ENCODE measurements around the gene SLC20A1.

The SLC20A1 gene

DNA sequence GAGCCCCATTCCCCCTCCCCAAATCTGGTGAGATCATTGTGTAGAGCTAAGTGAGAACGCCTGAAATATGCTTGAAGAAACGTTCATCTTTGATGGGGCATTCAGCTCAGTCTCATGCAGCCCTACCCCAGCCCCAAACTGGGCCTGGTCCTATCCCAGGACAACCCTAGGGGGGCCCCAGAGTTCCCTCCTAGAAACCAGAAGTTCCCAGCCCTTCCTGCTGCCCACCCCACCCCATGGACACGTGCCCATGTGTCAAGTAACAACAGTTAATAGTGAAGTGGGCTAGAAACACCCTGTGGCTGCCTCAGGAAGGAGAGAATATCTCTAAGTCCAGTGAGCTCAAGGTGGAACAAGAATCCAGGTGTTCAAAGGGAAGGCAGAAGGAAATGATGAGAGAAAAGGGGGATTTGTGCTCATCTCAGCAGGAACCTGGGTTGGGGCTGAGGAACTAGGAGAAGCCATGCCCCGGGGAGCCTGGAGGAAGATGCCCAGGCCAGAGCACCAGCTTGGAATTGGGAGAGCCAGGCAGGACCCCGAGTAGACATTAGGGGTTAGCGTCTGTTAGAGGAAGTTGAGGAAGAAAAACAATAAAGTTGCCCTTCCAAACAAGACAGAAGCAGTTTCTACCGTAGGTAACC, 20.1 kb upstream of the SLC20A1 start:
- Histone ChIP-seq H3K36me3 (ENCODE audit: control insufficient read depth, insufficient read depth, low read length) (no peaks in the 10 kb centered on the region), H3K4me3 (ENCODE audit: insufficient read depth, low read depth, low read length) (no peak overlapping the region), H3K27ac (ENCODE audit: insufficient read depth, low read depth, low read length, poor library complexity, severe bottlenecking) (no peak overlapping the region), H3K9me3 (ENCODE audit: control insufficient read depth, low read length) (no peaks in the 10 kb centered on the region), H3K27me3 (ENCODE audit: control insufficient read depth, insufficient read depth, low read length, poor library complexity, severe bottlenecking) (no peaks in the 10 kb centered on the region), H3K4me1 (ENCODE audit: control insufficient read depth, insufficient read depth, low read length) (peaks cover 11% of the 10 kb centered on the region)
- WGBS, 2 experiments: 89 to 94% methylated on average over 7 of the region's 7 CpGs

DNA sequence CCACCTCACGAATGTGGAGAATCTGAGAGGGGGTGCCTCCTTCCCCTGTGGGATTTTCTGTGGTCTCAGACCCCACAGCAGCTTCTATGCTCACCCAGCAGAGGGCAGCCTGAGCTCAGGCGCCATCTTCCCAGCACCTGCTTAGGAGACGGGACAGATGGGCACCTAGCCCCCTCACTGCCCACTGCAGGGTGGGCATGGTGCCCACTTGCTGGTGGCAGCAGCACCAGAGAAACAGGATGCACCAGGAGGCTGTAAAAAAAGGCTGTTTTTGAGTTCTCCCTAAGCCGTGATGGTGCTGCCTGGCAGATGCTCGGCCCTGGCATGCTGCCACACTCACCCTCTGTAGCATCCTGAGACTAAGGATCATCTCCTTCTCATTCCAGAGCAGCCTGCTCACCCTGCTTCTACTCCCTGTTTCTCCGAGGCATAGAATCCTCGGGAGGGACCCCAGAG, 19.1 kb upstream of the SLC20A1 start:
- Histone ChIP-seq H3K4me3 (ENCODE audit: insufficient read depth, low read depth, low read length) (no peak overlapping the region), H3K36me3 (ENCODE audit: control insufficient read depth, insufficient read depth, low read length) (no peaks in the 10 kb centered on the region), H3K9me3 (ENCODE audit: control insufficient read depth, low read length) (no peaks in the 10 kb centered on the region), H3K27ac (ENCODE audit: insufficient read depth, low read depth, low read length, poor library complexity, severe bottlenecking) (no peak overlapping the region), H3K27me3 (ENCODE audit: control insufficient read depth, insufficient read depth, low read length, poor library complexity, severe bottlenecking) (no peaks in the 10 kb centered on the region), H3K4me1 (ENCODE audit: control insufficient read depth, insufficient read depth, low read length) (peaks cover 21% of the 10 kb centered on the region)
- WGBS, 2 experiments: 58 to 62% methylated on average over 7 of the region's 7 CpGs

DNA sequence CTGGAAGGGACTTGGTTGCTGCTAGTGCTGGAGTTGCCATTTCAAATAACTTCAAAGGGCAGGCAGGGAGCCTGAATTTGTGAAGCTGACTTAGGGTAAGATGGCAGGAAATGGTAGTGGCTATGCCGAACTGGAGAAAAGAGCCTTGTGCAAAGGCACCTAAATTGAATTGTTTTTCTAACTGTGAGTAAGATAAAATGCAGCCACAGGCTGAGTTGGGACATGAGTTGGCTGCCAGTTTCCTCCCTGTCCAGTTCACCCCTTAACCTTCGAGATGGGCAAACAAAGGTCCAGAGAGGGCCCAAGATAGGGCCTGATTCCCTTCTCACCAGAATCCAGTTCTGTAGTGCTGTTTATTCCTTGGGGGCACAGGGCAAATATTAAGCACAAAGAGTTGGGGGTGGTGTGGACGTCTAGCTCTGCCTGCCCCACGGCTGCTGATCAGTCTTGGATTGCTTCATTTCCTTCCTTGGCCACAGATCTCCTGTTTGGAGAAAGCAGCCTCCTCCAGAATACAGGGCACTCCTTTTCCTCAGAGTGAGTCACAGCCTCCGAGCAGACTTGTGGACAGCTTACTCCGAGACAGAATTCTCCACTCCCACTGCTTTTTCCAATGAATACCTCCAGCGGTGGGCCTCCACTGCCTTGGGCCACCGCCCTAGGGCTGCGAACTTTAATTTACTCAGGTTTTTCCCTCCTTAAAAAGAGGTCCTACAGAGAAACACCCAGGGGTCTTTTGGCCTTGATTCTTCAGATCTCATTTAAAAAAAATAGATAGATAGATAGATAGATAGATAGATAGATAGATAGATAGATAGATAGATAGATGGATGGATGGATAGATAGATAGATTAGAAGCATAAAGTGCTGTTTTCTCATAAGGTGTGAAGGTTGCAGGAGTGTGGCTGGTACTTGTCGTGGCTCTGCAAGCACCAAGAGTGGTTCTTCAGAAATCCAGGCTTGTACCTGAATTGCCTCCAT, 18.4 kb upstream of the SLC20A1 start:
- Histone ChIP-seq H3K27ac (ENCODE audit: insufficient read depth, low read depth, low read length, poor library complexity, severe bottlenecking) (no peak overlapping the region), H3K4me1 (ENCODE audit: control insufficient read depth, insufficient read depth, low read length) (peaks cover 26% of the 10 kb centered on the region), H3K36me3 (ENCODE audit: control insufficient read depth, insufficient read depth, low read length) (no peaks in the 10 kb centered on the region), H3K27me3 (ENCODE audit: control insufficient read depth, insufficient read depth, low read length, poor library complexity, severe bottlenecking) (no peaks in the 10 kb centered on the region), H3K4me3 (ENCODE audit: insufficient read depth, low read depth, low read length) (no peak overlapping the region), H3K9me3 (ENCODE audit: control insufficient read depth, low read length) (no peaks in the 10 kb centered on the region)
- 83 to 90% methylated on average over 10 of the region's 10 CpGs for WGBS, 2 experiments

DNA sequence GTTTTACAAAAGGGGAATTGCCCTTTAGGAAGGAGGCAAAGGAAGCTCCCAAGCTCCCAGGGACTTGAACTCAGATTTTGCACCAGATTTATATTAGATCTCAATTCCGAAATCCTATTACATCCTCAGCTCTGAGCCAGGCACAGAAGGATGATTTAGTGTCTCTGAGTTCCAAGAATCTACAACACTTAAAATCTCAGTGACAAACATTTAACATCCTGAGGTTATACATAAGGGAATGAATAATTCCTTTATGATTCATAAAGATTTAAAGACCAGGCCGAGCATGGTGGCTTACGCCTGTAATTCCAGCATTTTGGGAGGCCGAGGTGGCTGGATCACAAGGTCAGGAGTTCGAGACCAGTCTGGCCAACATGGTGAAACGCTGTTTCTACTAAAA, 16.5 kb upstream of the SLC20A1 start:
- WGBS, 2 experiments: 91 to 95% methylated on average over 6 of the region's 6 CpGs
- peaks cover 26% of the 10 kb centered on the region for H3K4me1 ChIP-seq (ENCODE audit: control insufficient read depth, insufficient read depth, low read length)
- H3K36me3 ChIP-seq (ENCODE audit: control insufficient read depth, insufficient read depth, low read length): no peaks in the 10 kb centered on the region
- H3K27ac ChIP-seq (ENCODE audit: insufficient read depth, low read depth, low read length, poor library complexity, severe bottlenecking): no peak overlapping the region
- no peaks in the 10 kb centered on the region for H3K27me3 ChIP-seq (ENCODE audit: control insufficient read depth, insufficient read depth, low read length, poor library complexity, severe bottlenecking)
- no peaks in the 10 kb centered on the region for H3K9me3 ChIP-seq (ENCODE audit: control insufficient read depth, low read length)
- H3K4me3 ChIP-seq (ENCODE audit: insufficient read depth, low read depth, low read length): no peak overlapping the region

DNA sequence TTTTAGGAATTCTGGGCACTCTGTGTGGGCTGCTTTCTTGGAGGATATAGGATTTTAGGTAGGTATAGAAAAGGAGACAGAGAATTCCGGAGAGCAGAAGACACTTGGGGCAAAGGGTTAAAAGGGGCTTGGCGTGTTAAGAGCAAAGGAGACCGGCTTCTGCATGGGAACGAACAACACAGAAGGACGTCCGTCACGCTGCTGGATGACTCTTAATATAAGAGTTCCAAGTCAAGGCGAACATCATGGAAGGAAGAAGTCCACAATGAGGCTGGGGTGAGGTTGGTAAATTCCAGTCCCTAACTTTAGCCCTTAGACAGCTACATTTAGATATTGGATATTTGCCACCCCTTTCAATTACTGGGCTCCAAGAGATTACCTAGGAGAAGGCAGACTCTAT, 15.9 kb upstream of the SLC20A1 start:
- no peak overlapping the region for H3K4me3 ChIP-seq (ENCODE audit: insufficient read depth, low read depth, low read length)
- H3K36me3 ChIP-seq (ENCODE audit: control insufficient read depth, insufficient read depth, low read length): no peaks in the 10 kb centered on the region
- no peak overlapping the region for H3K27ac ChIP-seq (ENCODE audit: insufficient read depth, low read depth, low read length, poor library complexity, severe bottlenecking)
- H3K9me3 ChIP-seq (ENCODE audit: control insufficient read depth, low read length): no peaks in the 10 kb centered on the region
- WGBS, 2 experiments: 87% methylated on average over 8 of the region's 8 CpGs
- peaks cover 26% of the 10 kb centered on the region for H3K4me1 ChIP-seq (ENCODE audit: control insufficient read depth, insufficient read depth, low read length)
- H3K27me3 ChIP-seq (ENCODE audit: control insufficient read depth, insufficient read depth, low read length, poor library complexity, severe bottlenecking): no peaks in the 10 kb centered on the region

DNA sequence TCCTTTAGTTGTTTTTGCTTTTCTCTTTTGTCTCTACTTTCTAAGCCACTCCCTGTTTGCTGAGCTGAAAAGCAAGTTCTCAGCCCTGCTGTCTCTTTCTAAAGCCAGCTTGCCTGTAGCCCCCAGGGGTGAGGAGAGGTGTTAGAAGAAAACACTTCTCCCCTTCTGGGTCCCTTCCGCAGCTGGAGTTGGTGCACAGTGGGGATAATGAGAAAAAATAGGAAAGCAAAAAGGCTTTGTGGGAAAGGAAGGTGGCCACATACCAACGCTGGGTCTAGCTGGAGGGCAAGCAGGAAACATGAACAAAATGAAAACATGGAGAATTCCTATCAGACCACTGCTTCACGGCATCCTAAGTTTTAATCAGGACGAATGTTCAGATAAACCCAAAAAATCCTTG, 15.5 kb upstream of the SLC20A1 start:
- Histone ChIP-seq H3K4me3 (ENCODE audit: insufficient read depth, low read depth, low read length) (no peak overlapping the region), H3K4me1 (ENCODE audit: control insufficient read depth, insufficient read depth, low read length) (peaks cover 26% of the 10 kb centered on the region), H3K27ac (ENCODE audit: insufficient read depth, low read depth, low read length, poor library complexity, severe bottlenecking) (no peak overlapping the region), H3K9me3 (ENCODE audit: control insufficient read depth, low read length) (no peaks in the 10 kb centered on the region), H3K27me3 (ENCODE audit: control insufficient read depth, insufficient read depth, low read length, poor library complexity, severe bottlenecking) (no peaks in the 10 kb centered on the region), H3K36me3 (ENCODE audit: control insufficient read depth, insufficient read depth, low read length) (no peaks in the 10 kb centered on the region)
- WGBS, 2 experiments: 46 to 48% methylated on average over 4 of the region's 4 CpGs

DNA sequence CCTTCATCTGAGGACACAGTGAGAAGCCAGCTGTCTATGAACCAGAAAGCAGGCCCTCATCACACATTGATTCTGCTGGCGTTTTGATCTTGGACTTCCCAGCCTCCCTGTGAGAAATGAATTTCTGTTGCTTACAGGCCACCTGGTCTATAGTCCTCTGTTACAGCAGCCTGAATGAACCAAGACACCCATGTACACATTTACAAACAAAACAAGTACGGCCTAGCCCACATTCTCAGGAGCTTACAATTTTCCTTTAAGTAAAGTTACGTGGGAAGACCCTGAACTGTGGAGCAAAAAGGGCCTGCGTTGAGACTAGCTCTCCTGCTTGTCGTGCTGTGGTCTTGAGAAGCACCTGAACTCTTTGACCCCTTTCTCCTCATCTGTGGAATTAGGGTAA, 12.0 kb upstream of the SLC20A1 start:
- no peaks in the 10 kb centered on the region for H3K36me3 ChIP-seq (ENCODE audit: control insufficient read depth, insufficient read depth, low read length)
- H3K27me3 ChIP-seq (ENCODE audit: control insufficient read depth, insufficient read depth, low read length, poor library complexity, severe bottlenecking): no peaks in the 10 kb centered on the region
- no peak overlapping the region for H3K4me3 ChIP-seq (ENCODE audit: insufficient read depth, low read depth, low read length)
- H3K27ac ChIP-seq (ENCODE audit: insufficient read depth, low read depth, low read length, poor library complexity, severe bottlenecking): no peak overlapping the region
- H3K4me1 ChIP-seq (ENCODE audit: control insufficient read depth, insufficient read depth, low read length): peaks cover 26% of the 10 kb centered on the region
- H3K9me3 ChIP-seq (ENCODE audit: control insufficient read depth, low read length): no peaks in the 10 kb centered on the region
- 94 to 95% methylated on average over 5 of the region's 5 CpGs for WGBS, 2 experiments

DNA sequence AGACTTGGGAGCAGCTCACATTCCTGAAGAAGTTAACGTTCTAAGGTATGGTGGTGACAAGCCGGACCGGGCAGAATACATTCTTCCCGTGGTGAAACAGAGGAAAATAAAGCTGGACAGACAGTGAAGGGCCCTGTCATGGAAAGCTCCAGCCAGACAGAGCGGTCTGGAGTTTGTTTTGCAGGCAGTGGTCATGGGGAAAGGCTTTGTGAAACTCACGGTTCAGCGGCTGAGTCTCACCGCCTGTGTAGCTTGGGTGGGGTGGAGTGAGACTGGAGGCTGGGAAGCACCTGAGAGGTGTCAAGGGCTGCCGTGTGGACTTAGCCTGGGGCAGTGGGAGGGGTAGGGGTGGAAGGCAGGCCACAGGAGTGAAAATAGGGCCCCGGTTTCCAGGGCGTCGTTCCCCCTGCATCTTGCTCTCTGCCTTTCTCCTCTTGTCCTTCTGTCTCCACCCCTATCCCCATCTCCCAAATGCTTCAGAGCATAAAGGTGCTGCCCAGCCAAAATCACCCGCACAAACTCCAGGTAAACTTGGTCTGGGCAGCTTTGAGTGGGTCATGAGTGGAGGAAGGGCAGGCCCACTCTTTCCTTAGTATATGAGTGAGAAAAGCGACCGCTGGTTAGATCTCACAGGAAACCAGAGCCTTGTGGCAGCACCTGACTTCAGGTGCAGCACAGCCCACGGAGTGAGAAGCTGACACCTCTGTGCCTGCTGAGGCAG, 11.4 kb upstream of the SLC20A1 start:
- WGBS, 2 experiments: 88% methylated on average over 16 of the region's 16 CpGs
- Histone ChIP-seq H3K27ac (ENCODE audit: insufficient read depth, low read depth, low read length, poor library complexity, severe bottlenecking) (no peak overlapping the region), H3K27me3 (ENCODE audit: control insufficient read depth, insufficient read depth, low read length, poor library complexity, severe bottlenecking) (no peaks in the 10 kb centered on the region), H3K36me3 (ENCODE audit: control insufficient read depth, insufficient read depth, low read length) (no peaks in the 10 kb centered on the region), H3K4me1 (ENCODE audit: control insufficient read depth, insufficient read depth, low read length) (peaks cover 26% of the 10 kb centered on the region), H3K4me3 (ENCODE audit: insufficient read depth, low read depth, low read length) (no peak overlapping the region), H3K9me3 (ENCODE audit: control insufficient read depth, low read length) (no peaks in the 10 kb centered on the region)

DNA sequence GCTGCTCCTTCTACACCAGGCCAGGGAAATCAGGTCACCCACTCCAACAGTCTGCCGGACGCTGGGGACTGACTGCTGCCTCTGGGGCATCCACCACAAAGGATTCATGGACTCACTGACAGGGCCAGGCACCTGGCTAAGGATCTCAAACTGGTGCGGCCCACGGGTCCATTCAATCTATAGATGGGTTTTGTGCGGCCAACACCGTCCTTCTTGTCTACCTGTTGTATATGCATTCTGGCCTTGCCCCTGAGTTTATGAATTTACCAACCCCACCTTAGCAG, 10.9 kb upstream of the SLC20A1 start:
- no peaks in the 10 kb centered on the region for H3K36me3 ChIP-seq (ENCODE audit: control insufficient read depth, insufficient read depth, low read length)
- H3K9me3 ChIP-seq (ENCODE audit: control insufficient read depth, low read length): no peaks in the 10 kb centered on the region
- peaks cover 23% of the 10 kb centered on the region for H3K4me1 ChIP-seq (ENCODE audit: control insufficient read depth, insufficient read depth, low read length)
- H3K27me3 ChIP-seq (ENCODE audit: control insufficient read depth, insufficient read depth, low read length, poor library complexity, severe bottlenecking): no peaks in the 10 kb centered on the region
- WGBS, 2 experiments: 95% methylated on average over 6 of the region's 6 CpGs
- no peak overlapping the region for H3K4me3 ChIP-seq (ENCODE audit: insufficient read depth, low read depth, low read length)
- no peak overlapping the region for H3K27ac ChIP-seq (ENCODE audit: insufficient read depth, low read depth, low read length, poor library complexity, severe bottlenecking)
